ENCODE results near the gene TUBB4A.
A peak's percentile ranks its signal among the peaks of the same experiment; 100 is the strongest.

The TUBB4A gene

DNA sequence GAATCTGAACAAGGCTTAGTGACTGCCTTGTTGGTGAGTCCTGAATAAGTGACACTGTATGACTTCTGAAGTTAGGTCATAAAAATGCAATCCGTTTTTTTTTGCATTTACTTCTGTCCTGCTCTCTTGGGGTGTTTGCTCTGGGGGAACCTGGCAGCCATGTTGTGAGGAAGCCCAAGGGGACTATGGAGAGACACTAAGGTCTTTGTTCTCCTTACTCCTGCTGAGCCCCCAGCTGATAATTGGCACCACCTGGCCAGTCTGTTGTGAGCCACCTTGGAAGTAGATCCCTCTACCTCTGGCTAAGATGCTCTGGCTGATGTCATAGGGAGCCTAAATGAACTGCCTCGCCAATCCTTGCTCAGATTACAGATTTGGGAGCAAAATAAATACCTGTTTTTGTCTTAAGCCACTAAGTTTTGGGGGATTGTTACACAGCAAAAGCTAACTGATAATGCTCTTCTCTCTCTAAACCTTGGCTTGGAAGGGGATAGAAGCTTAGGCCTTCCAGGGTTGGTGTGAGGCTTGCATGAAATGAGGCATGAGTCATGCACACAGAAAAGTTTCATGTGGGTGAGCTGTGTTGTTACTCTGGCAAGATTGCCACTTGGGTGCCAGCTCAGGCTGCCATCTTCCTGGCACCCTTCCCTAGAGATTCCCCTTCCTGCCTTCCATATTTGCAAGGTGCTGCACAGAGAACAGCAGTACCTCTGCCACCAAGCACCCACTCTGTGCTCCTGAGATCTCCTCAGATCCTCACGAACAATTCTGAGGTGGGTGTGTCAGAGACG, 10.1 kb downstream of the TUBB4A start:
- DNase-seq = no peak

DNA sequence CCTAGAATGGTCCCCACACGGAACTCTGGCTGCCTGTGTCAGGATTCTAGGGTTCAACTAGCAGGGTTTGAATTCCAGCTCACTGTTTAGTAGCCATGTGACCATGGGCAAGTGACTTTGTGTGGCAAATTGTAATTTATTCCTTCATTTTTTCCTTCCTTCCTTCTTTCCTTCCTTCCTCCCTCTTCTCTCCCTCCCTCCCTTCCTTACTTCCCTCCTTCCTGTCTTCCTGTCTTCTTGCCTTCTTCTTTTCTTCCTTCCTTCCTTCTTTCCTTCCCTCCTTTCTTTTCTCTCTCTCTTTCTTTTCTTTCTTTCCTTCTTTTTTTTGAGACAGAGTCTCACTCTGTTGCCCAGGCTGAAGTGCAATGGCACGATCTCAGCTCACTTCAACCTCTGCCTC, 12.0 kb downstream of the TUBB4A start:
- DNase-seq = no peak

DNA sequence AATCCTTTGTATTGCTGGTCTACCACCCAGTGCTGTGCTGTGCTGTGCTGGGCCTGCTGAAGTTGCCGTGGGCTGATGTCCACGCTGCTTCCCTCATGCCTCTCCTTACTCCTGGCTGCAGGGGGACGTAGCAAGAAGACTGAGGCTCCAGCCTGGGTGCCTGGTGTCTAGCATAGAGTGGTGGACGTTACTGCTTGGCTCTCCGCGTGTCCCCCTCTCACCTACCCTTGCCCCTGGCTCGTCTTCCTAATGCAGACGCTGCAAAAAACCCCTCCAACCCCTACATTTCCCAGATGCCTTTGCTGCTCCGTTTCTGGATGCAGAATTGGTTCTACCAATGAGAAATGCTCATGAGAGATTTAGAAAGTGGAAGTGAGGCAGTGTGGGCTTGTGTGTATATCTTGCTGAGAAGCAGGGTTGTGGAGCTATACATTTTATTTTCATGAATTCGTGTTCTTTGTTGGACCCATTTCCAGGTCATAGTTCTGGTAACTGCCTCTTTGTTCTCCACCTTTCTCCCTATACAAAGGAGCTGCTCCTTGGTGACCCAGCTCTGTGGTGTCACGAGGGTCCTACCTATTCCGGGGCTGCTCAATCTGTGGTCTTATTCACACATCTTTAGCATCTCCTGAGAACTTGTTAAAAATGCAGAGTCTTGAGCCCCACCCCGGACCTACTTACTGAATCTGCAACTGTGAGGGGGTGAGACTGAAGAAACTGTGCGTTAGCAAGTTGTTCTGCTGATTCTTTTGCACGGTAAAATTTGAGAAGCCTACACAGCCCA, 12.6 kb downstream of the TUBB4A start:
- no peak for DNase-seq

DNA sequence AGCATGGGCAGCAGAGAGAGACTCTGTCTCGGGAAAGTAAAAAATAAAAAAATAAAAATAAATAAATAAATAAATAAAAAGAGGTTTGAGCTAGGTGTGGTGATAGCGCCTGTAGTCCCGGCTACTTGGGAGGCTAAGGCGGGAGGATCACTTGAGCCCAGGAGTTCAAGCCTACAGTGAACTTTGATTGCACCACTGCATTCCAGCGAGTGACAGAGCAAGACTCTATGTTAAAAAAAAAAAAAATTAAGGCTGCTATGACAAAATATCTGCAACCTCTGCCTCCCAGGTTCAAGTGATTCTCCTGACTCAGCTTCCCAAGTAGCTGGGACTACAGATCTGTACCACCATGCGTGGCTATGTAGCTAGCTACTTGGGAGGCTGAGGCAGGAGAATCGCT, 17.3 kb downstream of the TUBB4A start:
- DNase-seq = no peak

DNA sequence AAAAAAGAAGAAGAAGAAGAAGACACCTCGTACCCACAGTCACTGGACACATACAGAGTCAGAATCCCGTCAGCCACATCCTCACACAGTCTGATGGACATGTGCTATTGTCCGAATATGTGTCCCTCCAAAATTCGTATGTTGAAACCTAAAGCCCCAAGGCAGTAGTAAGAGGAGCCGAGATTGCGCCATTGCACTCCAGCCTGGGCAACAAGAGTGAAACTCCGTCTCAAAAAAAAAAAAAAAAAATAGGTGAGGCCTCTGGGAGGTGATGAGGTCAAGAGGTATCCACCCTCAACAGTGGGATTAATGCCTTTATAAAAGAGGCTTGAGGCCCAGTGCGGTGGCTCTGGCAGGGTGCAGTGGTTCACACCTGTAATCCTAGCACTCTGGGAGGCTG, 17.9 kb downstream of the TUBB4A start:
- no peak for DNase-seq

DNA sequence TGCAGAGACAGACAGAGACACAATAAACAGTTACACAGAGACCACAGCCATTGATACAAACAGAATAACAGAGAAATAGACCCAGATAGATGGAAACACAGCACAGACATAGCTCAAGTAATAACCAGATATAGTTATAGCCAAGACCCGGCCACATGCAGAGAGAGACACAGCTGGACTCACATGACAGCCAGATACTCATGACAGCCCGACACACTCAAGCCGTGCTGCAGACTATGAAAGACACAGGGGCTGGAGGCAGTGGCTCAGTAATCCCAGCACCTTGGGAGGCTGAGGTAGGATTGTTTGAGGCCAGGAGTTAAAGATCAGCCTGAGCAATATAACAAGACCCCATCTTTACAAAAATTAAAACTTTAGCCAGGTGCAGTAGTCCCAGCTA, 18.9 kb downstream of the TUBB4A start:
- DNase-seq = no peak

DNA sequence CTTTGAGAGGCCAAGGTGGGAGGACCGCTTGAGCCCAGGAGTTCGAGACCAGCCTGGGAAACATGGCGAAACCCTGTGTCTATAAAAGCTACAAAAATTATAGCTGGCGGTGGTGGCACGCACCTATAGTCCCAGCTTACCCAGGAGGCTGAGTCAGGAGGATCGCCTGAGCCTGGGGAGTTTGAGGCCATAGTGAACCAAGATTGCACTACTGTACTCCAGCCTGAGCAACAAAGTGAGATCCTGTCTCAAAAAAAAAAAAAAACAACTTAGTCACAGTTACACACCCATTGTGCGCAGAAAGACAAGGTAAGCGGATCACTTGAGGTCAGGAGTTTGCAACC, 19.8 kb downstream of the TUBB4A start:
- DNase-seq = no peak

DNA sequence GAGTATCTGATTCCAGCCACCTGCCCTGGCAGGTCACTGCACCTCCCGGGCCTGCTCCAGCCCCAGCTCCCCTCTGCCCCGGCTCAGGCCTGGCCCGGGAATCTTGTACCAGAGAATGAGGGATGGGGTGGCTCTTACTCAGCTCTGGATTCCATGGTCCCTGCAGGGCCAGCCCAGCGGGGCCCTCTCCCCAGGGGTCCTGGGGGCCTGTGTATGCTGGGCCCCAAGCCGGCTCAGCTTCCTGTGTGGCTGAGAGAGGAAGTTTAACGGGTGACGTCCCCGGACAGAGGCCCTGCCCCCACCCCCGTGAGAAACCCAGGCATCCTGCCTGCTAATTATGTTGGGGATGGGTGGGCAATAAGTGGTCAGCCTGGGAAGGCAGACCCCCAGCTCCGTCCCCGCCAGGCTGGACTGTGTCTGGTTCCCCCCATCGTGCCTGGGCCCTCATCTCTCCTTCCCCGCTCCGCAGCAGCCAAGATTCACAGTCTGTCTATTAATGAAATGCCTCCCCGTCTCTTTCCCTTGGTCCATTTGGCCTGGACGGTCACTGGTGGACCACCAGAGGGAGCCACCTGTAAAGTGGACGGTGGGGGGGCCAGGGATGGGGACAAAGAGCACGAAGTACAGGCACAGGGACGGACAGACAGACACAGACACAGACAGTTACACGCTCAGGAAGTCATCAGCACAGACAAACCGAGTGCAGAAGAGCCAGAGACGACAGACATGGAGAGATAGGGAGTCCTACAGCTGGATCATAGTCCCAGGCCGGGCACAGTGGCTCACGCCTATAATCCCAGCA, 20.4 kb downstream of the TUBB4A start, which contains the start of gene DENND1C:
DENND1C (minus strand) TSS at position 247 of the 802 bp plus-strand sequence; CDS start at position 155, 92 bp downstream.
- no peak for DNase-seq

DNA sequence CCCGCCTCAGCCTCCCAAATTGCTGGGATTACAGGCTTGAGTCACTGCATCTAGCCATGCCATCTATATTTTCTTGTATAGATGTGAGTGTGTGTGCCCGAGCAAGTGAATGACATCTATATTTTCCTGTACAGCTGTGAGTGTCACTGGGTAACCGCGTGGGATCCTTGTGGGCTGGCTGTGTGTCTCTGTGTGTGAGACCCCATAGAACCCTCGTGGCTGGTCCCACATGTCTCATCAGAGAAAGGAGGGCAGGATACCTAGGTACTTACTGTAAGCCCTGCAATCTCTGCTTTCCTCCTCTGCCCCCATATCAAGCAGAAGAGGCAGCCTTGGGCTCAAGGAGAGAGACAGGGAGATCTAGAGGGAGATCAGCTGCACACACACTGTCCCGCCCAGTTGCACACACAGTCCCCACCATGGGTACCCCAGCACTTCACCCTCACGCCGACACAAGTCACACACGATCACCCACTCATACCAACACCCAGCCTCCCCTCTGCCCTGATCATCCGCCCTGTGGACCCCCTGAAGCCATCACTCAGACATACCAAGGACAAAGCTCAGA, 21.2 kb downstream of the TUBB4A start:
- no peak for DNase-seq

DNA sequence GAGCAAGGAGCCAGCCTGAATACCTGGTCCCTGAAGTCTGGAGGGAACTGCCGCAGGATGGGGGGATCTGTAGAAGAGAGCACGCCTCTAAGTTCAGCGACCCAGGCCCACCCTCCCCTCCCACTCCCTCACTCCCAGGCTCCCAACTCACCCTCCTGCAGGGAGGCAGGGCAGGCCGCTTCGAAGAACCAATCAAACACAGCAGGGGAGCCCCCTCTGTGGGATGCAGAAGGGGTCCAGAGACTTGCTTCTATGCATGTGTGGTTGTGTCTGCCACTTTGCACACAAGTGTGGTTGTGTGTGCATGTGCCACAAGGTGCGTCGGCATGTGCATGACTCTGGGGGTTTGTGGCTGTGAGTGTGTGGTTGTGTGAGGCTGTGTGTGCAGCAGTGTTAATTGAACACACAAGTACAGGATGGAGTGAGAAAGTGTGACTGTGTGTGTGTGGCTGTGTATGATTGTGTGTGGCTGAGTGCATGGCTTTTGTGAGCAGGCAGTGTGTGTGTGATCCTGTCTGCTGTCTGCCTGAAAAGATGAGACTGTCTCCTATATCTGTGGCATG, 22.2 kb downstream of the TUBB4A start:
- no peak for DNase-seq

DNA sequence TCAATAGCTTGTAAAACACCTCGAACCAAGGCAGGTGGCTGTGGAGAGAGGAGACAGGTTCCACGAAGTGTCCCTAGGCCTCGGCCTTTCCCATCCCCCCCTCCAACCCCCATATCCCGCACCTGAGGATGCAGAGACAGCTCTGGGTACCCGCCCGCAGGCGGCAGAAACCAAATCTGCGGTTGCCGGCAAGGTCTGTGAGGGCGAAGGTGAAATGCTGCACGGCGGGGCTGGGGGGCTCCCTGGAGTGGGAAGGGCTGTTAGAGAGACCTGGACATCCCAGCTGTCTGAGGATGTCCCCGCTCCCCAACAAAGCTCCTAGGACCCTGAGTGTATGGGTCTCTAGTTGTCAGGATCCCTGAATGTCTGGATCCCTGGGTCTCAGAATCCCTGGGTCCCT, 23.3 kb downstream of the TUBB4A start:
- DNase-seq = no peak

DNA sequence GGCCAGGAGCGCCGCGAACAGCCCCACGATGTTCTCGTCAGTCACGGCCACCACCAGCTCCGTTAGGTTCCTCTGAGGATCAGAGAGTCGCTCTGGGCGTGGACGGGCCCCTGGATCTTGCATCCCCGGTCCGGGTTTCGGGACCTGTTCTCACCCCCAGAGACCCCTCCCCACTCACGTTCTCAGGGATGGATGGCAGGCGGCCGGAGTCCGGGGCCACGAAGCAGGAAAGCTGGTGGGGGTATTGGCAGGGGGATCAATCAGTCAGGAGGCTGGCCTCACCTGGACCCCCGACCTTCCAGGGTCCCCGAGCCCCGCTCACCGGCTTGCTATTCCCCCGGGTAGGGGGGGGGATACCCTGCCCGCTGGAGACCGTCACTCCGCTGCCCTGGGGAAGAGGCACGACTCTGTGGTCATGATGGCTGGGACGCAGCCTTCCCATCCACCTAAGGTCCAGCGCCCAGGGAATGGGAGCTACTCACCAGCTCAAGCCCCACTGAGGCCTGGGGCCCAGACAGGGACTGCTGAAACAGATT, 25.1 kb downstream of the TUBB4A start:
- DNase-seq = no peak

DNA sequence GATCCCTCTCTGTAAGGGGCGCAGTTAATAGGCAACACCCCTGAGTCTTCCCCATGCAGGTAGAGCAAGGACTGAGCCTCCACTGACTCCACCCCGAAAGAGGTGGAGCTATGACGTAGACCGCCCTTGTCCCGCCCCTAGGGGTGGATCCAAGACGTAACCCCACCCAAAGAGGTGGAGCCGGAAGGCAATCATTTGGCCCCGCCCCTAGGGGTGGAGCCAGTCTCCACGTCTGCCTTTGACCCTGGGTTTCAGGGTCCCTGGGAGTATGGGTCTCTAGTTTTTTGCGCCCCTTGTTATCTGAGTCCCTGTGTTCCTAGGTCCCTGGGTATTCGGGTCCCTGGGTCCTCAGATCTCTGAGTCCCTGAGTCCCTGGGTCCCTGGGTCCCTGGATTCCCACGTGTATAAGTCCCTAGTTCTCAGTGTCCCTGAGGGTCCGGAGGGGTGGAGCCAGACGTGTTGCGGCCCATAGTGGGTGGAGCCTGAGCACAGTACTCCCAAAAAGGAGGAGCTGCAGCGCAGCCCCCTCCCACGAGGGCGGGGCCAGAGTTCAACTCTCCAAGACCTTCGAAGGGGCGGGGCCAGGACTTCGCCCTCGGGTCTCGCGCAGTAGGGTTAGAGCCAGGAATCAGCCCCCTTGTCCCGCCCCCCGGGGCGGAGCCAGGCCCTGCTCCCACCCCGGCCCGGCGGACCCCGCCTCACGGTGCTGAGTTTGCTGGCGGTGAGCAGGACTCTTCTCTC, 25.8 kb downstream of the TUBB4A start:
- peak in 1 of 2 experiments; percentile 25 for DNase-seq

DNA sequence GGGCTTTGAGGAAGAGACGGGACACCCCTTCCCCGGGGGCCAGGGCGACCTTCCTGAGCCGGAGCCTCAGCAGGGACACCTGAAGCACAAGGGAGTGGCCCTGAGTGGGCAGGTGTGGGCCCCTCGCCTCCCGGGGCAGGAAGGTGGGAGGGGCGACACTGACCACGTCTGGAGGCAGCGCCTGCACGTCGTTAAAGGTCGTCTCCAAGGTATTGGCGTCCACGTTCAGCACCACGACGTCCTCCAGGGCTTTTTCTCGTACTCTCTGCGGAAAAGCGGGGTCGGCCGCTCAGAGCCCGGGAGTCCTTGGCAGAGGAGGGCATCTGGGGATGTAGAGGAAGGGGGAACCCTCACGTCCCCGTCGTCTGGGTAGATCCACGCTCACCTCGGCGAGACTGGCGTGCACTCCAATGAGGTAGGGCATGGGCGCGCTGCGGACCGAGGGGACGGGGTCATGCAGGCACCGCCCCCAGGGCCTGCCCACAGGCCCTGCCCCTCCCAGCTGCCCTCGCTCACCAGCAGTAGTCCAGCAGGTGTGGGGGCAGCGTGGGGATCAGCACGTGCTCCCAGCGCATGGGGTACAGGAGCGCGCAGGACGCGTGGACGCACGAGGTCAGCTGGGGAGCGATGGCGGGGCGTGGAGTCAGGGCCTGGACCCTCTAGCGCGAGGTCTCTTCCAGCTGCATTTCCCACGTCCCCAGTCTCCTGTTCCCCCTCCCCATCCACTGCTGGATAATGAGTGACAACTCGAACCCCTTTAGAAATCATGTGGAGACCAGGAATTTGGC, 26.6 kb downstream of the TUBB4A start:
- no peak for DNase-seq

DNA sequence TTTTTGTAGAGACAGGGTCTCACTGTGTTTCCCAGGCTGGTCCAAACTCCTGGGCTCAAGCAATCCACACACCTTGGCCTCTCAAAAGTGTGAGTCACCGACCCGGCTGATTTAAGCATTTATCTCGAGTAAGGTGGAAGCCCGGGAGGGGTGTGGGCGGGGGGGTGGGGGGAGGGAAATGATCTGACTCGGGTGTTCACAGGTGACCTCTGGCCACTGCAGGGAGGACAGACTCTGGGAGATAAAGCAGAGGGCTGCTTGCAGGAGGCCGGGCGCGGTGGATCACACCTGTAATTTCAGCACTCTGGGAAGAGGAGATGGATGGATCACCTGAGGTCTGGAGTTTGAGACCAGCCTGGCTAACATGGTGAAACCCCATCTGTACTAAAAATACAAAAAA, 28.5 kb downstream of the TUBB4A start:
- no peak for DNase-seq

DNA sequence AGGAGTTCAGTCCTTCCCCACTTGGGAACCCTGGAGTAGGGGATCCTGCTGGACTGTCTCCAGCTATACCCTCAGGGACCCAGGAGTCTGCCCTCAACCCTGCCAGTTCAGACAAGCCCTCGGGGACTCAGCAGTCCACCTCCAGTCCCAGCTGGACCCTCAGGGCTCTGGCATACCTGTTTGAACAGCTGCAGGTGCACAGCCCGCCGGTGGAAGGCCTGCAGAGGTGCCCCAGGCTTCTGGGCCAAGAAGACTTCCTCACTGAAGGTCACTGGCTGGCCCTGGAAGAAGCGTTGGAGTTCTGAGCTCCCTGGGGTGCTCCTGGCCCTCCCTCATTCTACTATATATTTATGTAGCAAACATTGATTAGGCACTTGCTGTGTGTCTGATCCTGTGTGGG, 29.4 kb downstream of the TUBB4A start:
- DNase-seq = no peak

DNA sequence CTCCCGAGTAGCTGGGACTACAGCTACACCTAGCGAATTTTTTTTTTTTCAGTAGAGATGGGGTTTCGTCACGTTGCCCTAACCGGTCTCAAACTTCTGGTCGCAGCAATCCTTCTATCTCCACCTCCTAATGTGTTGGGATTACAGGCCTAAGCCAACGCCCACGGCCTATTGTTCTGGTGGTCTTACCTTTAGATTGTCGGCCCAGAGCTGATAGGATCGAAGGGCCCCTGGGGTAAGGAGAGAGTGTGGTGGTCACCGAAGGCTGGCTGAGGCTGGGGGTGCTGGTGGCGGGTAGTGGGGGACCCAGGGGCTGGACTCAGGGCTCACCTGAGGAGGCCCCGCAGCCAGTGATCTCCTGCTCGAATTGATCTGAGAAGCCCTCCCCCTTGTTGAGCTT, 31.0 kb downstream of the TUBB4A start:
- DNase-seq = no peak

DNA sequence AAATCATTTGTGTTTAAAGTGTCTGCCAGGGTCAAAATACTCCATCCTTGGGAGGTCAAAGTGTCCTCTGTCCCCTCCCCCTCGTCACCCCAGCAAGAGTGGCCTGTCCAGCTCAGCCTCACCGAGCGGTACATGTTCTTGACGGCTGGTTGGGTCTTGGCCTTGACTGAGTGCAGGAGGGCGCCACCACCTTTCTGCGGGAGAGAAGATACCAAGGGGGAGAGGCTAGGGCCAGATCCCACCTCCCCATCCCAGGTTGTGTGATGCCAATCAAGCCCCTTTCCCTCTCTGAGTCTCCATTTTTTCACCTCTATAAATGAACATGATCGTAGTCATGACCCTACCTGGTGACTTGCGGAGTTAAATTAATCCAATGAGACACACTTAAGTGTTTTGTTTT, 31.9 kb downstream of the TUBB4A start:
- no peak for DNase-seq

DNA sequence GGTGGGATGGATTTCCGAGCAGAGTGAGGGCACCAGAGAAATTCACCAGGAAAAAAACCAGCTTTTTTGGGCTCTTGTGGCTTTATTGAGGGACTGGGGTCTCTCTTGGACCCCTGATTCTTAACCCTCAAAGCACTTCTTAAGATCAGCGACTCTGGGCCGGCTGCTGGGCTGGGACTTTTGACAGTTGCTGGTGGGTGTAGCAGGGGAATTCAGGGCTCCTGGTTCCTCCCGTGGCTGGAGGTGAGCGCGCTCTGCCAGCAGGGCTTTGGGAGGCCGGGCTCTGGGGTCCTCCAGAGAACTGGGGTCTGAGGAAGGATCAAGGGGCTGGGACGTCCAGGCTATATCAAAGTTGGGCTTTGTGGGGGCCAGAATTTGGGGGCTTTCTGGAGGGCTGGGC, 34.7 kb downstream of the TUBB4A start:
- DNase-seq = no peak

DNA sequence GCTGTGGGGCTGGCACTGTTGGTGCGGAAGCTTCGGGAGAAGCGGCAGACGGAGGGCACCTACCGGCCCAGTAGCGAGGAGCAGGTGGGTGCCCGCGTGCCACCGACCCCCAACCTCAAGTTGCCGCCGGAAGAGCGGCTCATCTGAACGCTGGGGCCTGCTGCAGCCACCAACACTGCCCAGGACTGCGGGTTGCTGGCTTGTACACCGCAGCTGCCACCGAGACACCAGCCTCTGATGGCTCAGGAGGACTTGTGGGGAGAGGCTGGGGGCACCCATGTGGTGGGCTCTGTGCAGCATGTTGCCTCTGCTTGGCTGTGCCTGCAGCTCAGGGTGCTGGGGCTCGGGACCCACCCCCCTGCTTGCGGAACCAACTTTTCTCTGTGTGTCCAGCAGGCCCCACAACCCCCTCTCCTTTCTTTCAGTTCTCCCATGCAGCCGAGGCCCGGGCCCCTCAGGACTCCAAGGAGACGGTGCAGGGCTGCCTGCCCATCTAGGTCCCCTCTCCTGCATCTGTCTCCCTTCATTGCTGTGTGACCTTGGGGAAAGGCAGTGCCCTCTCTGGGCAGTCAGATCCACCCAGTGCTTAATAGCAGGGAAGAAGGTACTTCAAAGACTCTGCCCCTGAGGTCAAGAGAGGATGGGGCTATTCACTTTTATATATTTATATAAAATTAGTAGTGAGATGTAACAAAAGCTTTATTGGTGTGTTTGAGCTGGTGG, 35.4 kb downstream of the TUBB4A start:
- no peak for DNase-seq

All from NCI-H446 (cell line).